Upper lobe of left lung (tissue), 4 donors: ENCODE data around the gene NR2F1-AS1.

Experiments used
- CTCF ChIP-seq, 6 experiments: fragments of 450-650 bp in 4 of 6; fragments of 200-600 bp in 2 of 6; sonication (generic) in 2 of 6; IDR thresholded peaks; one replicate each; pipeline ENCODE4 v1.5.1; 2016 to 2019; ENCODE audit warnings: antibody characterized with exemption in 6 of 6
- POLR2A ChIP-seq, 4 donors: fragments of 450-650 bp; IDR thresholded peaks; one replicate each; pipeline ENCODE4 v1.5.1; 2016 to 2017; ENCODE audit warnings: antibody characterized with exemption in 4 of 4, mild to moderate bottlenecking in 2 of 4
- POLR2AphosphoS5 ChIP-seq, 2 donors: sonication (generic); formaldehyde crosslinking; IDR thresholded peaks; one replicate each; pipeline ENCODE4 v1.5.1; 2017; ENCODE audit warnings: antibody characterized with exemption in 2 of 2

- TF ChIP-seq POLR2A (IDR thresholded peaks at IDR 0.05) (no peak), POLR2AphosphoS5 (IDR thresholded peaks at IDR 0.05) (no peak), CTCF (IDR thresholded peaks at IDR 0.05) (no peak)
Observed at GRCh38 chr5:93423300-93423699, 157.7 kb downstream of the NR2F1-AS1 start.
